Colonic mucosa (tissue), 4 donors: Measurements from ENCODE around the gene TASL. TPM values are rescaled to one million over a fixed set of nuclear protein-coding genes. Genes with fewer than 3 reads are reported as not detected.

ENCODE experiments used
- DNase-seq: peaks from one replicate; pipeline ENCODE4 v3.0.0-alpha.2; 2020
- H3K27ac ChIP-seq: fragments of 200-600 bp; one replicate; pipeline ENCODE4 v1.8.0; 2021
- H3K27me3 ChIP-seq: fragments of 200-600 bp; one replicate; pipeline ENCODE4 v1.8.0; 2021
- H3K36me3 ChIP-seq: fragments of 200-600 bp; one replicate; pipeline ENCODE4 v1.8.0; 2021
- H3K4me1 ChIP-seq: fragments of 200-600 bp; one replicate; pipeline ENCODE4 v1.8.0; 2021; ENCODE audit warnings: mild to moderate bottlenecking
- H3K4me3 ChIP-seq: fragments of 200-600 bp; one replicate; pipeline ENCODE4 v1.8.0; 2021
- H3K9ac ChIP-seq, 2 donors: one replicate each; pipeline ENCODE4 v1.7.0; 2013; ENCODE audit warnings: control low read depth in 2 of 2, low read depth in 2 of 2, low read length in 2 of 2
- H3K9me3 ChIP-seq: fragments of 200-600 bp; one replicate; pipeline ENCODE4 v1.8.0; 2021
- intact Hi-C: fragments of 100-400 bp; cut with DNase I; formaldehyde crosslinking; loops from one replicate; pipeline ENCODE4 v1.14.1; 2022
- total RNA-seq, 2 donors: library from RNA; stranded (reverse); fragmentation: NEBNext Ultra II Directional in 1 of 2; extraction: Animal tissue kit (Norgen Biotek cat#: 25700) in 1 of 2; gene quantifications; one replicate each; pipeline ENCODE4 v1.2.1, GENCODE V29; 2021
- TF ChIP-seq, protein P1 (sequence below): fragments of 200-600 bp; IDR thresholded peaks from one replicate; pipeline ENCODE4 v1.8.0; 2022; ENCODE audit warnings: antibody characterized with exemption, mild to moderate bottlenecking
- donor health status: healthy.
- donor health status: DM: no; HTN: no; CAD: no.
- donor health status: DM: no; HTN: no; CAD: no.

TASL gene
- total RNA-seq, 2 donors from 2014 or later: 0.49 to 1.1 TPM

DNA sequence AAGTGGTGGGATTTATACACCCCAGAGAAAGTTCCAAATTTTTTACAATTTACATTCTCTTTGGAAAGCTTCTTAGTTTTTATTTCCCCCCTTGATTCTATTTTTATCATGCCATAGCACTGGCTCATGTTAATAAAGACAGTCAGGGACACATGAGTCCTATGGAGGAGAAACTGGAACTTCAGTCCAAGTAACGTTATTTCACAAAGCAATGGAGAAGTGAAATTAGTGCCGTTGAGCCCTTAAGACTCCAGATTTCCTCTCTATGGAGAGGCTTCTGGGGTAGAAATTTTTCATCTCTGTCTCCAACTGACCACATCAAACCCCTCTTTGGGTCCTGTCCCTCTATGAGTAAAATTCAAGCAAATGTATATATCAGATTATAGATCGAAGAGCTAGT is 12.8 kb upstream of the TASL start:
- DNase-seq: no peak
- TF ChIP-seq, protein P1, sequence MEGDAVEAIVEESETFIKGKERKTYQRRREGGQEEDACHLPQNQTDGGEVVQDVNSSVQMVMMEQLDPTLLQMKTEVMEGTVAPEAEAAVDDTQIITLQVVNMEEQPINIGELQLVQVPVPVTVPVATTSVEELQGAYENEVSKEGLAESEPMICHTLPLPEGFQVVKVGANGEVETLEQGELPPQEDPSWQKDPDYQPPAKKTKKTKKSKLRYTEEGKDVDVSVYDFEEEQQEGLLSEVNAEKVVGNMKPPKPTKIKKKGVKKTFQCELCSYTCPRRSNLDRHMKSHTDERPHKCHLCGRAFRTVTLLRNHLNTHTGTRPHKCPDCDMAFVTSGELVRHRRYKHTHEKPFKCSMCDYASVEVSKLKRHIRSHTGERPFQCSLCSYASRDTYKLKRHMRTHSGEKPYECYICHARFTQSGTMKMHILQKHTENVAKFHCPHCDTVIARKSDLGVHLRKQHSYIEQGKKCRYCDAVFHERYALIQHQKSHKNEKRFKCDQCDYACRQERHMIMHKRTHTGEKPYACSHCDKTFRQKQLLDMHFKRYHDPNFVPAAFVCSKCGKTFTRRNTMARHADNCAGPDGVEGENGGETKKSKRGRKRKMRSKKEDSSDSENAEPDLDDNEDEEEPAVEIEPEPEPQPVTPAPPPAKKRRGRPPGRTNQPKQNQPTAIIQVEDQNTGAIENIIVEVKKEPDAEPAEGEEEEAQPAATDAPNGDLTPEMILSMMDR: no peak
- peaks cover 3% of the 10 kb centered on the region for H3K27me3 ChIP-seq
- H3K4me1 ChIP-seq: no peaks in the 10 kb centered on the region
- no peak overlapping the region for H3K9ac ChIP-seq
- H3K27ac ChIP-seq: no peak overlapping the region
- H3K36me3 ChIP-seq: no peaks in the 10 kb centered on the region
- no peak overlapping the region for H3K4me3 ChIP-seq
- intact Hi-C loops: no loop called here
- no peaks in the 10 kb centered on the region for H3K9me3 ChIP-seq

- Histone ChIP-seq H3K9ac (no peak overlapping the region), H3K27ac (no peak overlapping the region), H3K36me3 (no peaks in the 10 kb centered on the region), H3K9me3 (no peaks in the 10 kb centered on the region), H3K4me3 (no peak overlapping the region), H3K27me3 (peaks cover 3% of the 10 kb centered on the region), H3K4me1 (no peaks in the 10 kb centered on the region)
- TF ChIP-seq, protein P1: no peak
- no peak for DNase-seq
- intact Hi-C loops: no loop called here
Measured at GRCh38 chrX:30589146-30589888, 11.8 kb upstream of the TASL start.

GRCh38 chrX:30586516-30586915 is 8.9 kb upstream of the TASL start:
- no peaks in the 10 kb centered on the region for H3K36me3 ChIP-seq
- H3K9ac ChIP-seq: no peak overlapping the region
- H3K4me3 ChIP-seq: no peak overlapping the region
- TF ChIP-seq, protein P1: no peak
- no peaks in the 10 kb centered on the region for H3K9me3 ChIP-seq
- no peaks in the 10 kb centered on the region for H3K4me1 ChIP-seq
- DNase-seq: no peak
- intact Hi-C loops: no loop called here
- peaks cover 3% of the 10 kb centered on the region for H3K27me3 ChIP-seq
- no peak overlapping the region for H3K27ac ChIP-seq

DNA sequence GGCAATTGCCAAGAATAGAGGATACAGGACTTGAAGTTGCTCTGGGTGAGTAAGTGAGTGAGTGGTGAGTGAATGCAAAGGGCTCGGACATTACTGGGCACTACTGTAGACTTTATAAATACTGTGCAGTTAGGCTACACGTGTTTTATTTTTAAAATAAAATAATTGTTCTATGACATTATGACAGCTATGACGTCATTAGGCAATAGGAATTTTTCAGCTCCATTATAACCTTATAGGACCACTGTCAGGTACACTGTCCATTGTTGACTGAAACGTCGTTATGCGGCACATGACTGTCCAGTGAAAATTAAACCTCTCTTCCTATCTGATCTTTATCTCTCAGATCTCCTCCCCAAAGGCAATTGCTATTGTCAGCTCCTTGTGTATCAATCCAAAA is 5.1 kb upstream of the TASL start:
- Histone ChIP-seq H3K4me1 (no peaks in the 10 kb centered on the region), H3K27me3 (peaks cover 3% of the 10 kb centered on the region), H3K4me3 (no peak overlapping the region), H3K36me3 (no peaks in the 10 kb centered on the region), H3K9me3 (no peaks in the 10 kb centered on the region), H3K9ac (no peak overlapping the region), H3K27ac (no peak overlapping the region)
- TF ChIP-seq, protein P1: no peak
- no peak for DNase-seq
- intact Hi-C loops: no loop called here

DNA sequence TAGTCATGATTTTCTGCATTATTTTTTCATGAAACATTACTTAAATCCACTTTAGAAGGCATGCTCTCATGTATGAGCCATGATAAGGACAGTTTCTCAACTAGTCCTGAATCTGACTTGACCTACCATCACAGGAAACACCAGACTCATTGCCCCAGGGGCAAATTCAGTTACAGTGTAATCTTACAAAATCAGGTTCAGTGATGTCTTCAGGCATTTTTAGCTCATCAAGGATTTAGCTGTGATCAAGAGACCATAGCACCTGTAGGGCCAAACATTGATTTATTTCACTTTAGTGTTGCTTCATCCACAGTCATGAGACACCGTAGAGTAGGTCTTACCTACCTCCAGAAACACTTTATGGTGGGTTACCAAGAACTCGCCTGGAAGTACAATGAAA is 3.1 kb upstream of the TASL start:
- no peaks in the 10 kb centered on the region for H3K9me3 ChIP-seq
- H3K4me3 ChIP-seq: no peak overlapping the region
- intact Hi-C loops: no loop called here
- no peak overlapping the region for H3K27ac ChIP-seq
- TF ChIP-seq, protein P1: no peak
- no peaks in the 10 kb centered on the region for H3K4me1 ChIP-seq
- no peaks in the 10 kb centered on the region for H3K36me3 ChIP-seq
- no peak overlapping the region for H3K9ac ChIP-seq
- no peak for DNase-seq
- H3K27me3 ChIP-seq: no peaks in the 10 kb centered on the region
